Stimulated activated naive CD8-positive, alpha-beta T cell treated with anti-CD3 and anti-CD28 coated beads, Interleukin-15, Interleukin-2, amounts not matched to agents 100 U/mL and 50 U/mL, for 24 hours (primary cell): ENCODE results near the gene C4BPB.

ENCODE experiments used
- ATAC-seq: fragments of 150-1000 bp; cut with Tn5 transposase; one replicate; pipeline ENCODE4 v1.10.0; 2021
- DNase-seq: peaks from one replicate; pipeline ENCODE4 v3.0.0; 2021

Gene C4BPB

GRCh38 chr1:207084701-207085180, 3.9 kb upstream of the C4BPB start:
- ATAC-seq, result peak; percentile 88
- DNase-seq, result peak; percentile 57

GRCh38 chr1:207085887-207086286, 2.8 kb upstream of the C4BPB start:
- ATAC-seq (no peak), DNase-seq (no peak)

- no peak for ATAC-seq
- no peak for DNase-seq
These were observed 499 bp upstream of the C4BPB start for GRCh38 chr1:207088161-207088560.

GRCh38 chr1:207089627-207090355, 1.1 kb downstream of the C4BPB start:
- ATAC-seq, result peak; percentile 19
- no peak for DNase-seq

- DNase-seq (no peak), ATAC-seq (no peak)
These were observed 2.7 kb downstream of the C4BPB start for GRCh38 chr1:207091200-207091908.

- ATAC-seq, result no peak
- DNase-seq, result no peak
These were observed 5.3 kb downstream of the C4BPB start for GRCh38 chr1:207093944-207094343.

GRCh38 chr1:207097871-207098324, 9.2 kb downstream of the C4BPB start:
- ATAC-seq (peak; percentile 97), DNase-seq (peak; percentile 24)

- ATAC-seq, result no peak
These were observed 13.1 kb downstream of the C4BPB start for GRCh38 chr1:207101720-207102119.

GRCh38 chr1:207102146-207102545, 13.5 kb downstream of the C4BPB start:
- DNase-seq, result no peak
- no peak for ATAC-seq

More at GRCh38 chr1:207101720-207102119, 13.1 kb downstream of the C4BPB start:
- no peak for DNase-seq

GRCh38 chr1:207102659-207103058, 14.0 kb downstream of the C4BPB start:
- DNase-seq (no peak), ATAC-seq (no peak)

- no peak for ATAC-seq
These were observed 15.3 kb downstream of the C4BPB start, which contains the start of gene C4BPA for GRCh38 chr1:207103892-207104373. C4BPA (plus strand) TSS chr1:207104233; CDS start chr1:207113026, 8,793 bp downstream.

GRCh38 chr1:207109004-207109403, 20.3 kb downstream of the C4BPB start:
- no peak for ATAC-seq
- DNase-seq, result no peak

More at GRCh38 chr1:207103892-207104373, 15.3 kb downstream of the C4BPB start, which contains the start of gene C4BPA:
- DNase-seq, result no peak

GRCh38 chr1:207112616-207113296, 24.1 kb downstream of the C4BPB start:
- DNase-seq (no peak), ATAC-seq (no peak)

GRCh38 chr1:207115269-207115668, 26.6 kb downstream of the C4BPB start:
- no peak for DNase-seq
- ATAC-seq, result no peak

GRCh38 chr1:207124389-207124788, 35.7 kb downstream of the C4BPB start:
- ATAC-seq, result no peak
- no peak for DNase-seq

- no peak for ATAC-seq
- no peak for DNase-seq
These were observed 39.8 kb downstream of the C4BPB start for GRCh38 chr1:207128336-207128921.

- no peak for ATAC-seq
- DNase-seq, result no peak
These were observed 40.4 kb downstream of the C4BPB start for GRCh38 chr1:207129053-207129452.

- DNase-seq, result no peak
- no peak for ATAC-seq
These were observed 41.8 kb downstream of the C4BPB start for GRCh38 chr1:207130252-207131036.

GRCh38 chr1:207131163-207131562, 42.5 kb downstream of the C4BPB start:
- no peak for ATAC-seq
- DNase-seq, result no peak

GRCh38 chr1:207134581-207134980, 45.9 kb downstream of the C4BPB start:
- no peak for DNase-seq
- no peak for ATAC-seq

GRCh38 chr1:207139616-207140015, 51.0 kb downstream of the C4BPB start:
- DNase-seq (no peak), ATAC-seq (no peak)
